GM18502 (cell line): ENCODE results near the gene CASP14.
"Not testable (repeated sequence)": the region's sequence is repeated elsewhere in the genome, so short reads cannot be mapped to it uniquely, and the experiment has no call there.

ENCODE experiments used
- ATAC-seq: cut with Tn5 transposase; IDR thresholded peaks from one replicate; pipeline ENCODE4 v1.9.1; 2021; ENCODE audit warnings: mild to moderate bottlenecking; ENCODE audit not compliant: unreplicated experiment, poor library complexity

CASP14 gene

GRCh38 chr19:15048885-15049541 lies at the start of gene CASP14:
TSS of gene CASP14 (plus strand) at chr19:15049480. CDS start at chr19:15052252, 2,772 bp downstream.
- ATAC-seq = no peak

GRCh38 chr19:15008308-15008707 lies 41.0 kb upstream of the CASP14 start:
- ATAC-seq = no peak

- ATAC-seq = no peak
These were observed 38.6 kb upstream of the CASP14 start for GRCh38 chr19:15010501-15011300.

GRCh38 chr19:15014579-15014978 lies 34.7 kb upstream of the CASP14 start:
- no peak for ATAC-seq

- no peak for ATAC-seq
These were observed 33.2 kb upstream of the CASP14 start for GRCh38 chr19:15015946-15016542.

GRCh38 chr19:15018836-15019235 lies 30.4 kb upstream of the CASP14 start:
- ATAC-seq = not testable (repeated sequence)

GRCh38 chr19:15021286-15022007 lies 27.8 kb upstream of the CASP14 start:
- ATAC-seq = no peak

GRCh38 chr19:15022752-15023151 lies 26.5 kb upstream of the CASP14 start:
- ATAC-seq = no peak

- ATAC-seq = no peak
These were observed 24.1 kb upstream of the CASP14 start for GRCh38 chr19:15025217-15025616.

- no peak for ATAC-seq
These were observed 20.8 kb upstream of the CASP14 start for GRCh38 chr19:15028490-15028889.

- no peak for ATAC-seq
These were observed 17.6 kb upstream of the CASP14 start for GRCh38 chr19:15031675-15032074.

GRCh38 chr19:15035795-15036311 lies 13.4 kb upstream of the CASP14 start:
- no peak for ATAC-seq

GRCh38 chr19:15037586-15037985 lies 11.7 kb upstream of the CASP14 start:
- ATAC-seq = no peak

- no peak for ATAC-seq
These were observed 11.0 kb upstream of the CASP14 start for GRCh38 chr19:15038294-15038693.

- ATAC-seq = no peak
These were observed 7.3 kb upstream of the CASP14 start for GRCh38 chr19:15042003-15042402.

GRCh38 chr19:15042826-15043225 lies 6.5 kb upstream of the CASP14 start:
- ATAC-seq = no peak

- ATAC-seq = no peak
These were observed 3.8 kb upstream of the CASP14 start for GRCh38 chr19:15045506-15045905.

- no peak for ATAC-seq
These were observed 1.6 kb upstream of the CASP14 start for GRCh38 chr19:15047680-15048079.

- ATAC-seq = no peak
These were observed 1.2 kb upstream of the CASP14 start for GRCh38 chr19:15048128-15048527.

- no peak for ATAC-seq
These were observed 1.4 kb downstream of the CASP14 start for GRCh38 chr19:15050639-15051038.

- no peak for ATAC-seq
These were observed 12.8 kb downstream of the CASP14 start for GRCh38 chr19:15062036-15062435.
